HG02759 (cell line): ENCODE measurements around the gene DHX30.

ENCODE experiments used
- ATAC-seq: cut with Tn5 transposase; IDR thresholded peaks from one replicate; pipeline ENCODE4 v1.9.1; 2021; ENCODE audit warnings: mild to moderate bottlenecking, moderate library complexity; ENCODE audit not compliant: unreplicated experiment

Gene DHX30

DNA sequence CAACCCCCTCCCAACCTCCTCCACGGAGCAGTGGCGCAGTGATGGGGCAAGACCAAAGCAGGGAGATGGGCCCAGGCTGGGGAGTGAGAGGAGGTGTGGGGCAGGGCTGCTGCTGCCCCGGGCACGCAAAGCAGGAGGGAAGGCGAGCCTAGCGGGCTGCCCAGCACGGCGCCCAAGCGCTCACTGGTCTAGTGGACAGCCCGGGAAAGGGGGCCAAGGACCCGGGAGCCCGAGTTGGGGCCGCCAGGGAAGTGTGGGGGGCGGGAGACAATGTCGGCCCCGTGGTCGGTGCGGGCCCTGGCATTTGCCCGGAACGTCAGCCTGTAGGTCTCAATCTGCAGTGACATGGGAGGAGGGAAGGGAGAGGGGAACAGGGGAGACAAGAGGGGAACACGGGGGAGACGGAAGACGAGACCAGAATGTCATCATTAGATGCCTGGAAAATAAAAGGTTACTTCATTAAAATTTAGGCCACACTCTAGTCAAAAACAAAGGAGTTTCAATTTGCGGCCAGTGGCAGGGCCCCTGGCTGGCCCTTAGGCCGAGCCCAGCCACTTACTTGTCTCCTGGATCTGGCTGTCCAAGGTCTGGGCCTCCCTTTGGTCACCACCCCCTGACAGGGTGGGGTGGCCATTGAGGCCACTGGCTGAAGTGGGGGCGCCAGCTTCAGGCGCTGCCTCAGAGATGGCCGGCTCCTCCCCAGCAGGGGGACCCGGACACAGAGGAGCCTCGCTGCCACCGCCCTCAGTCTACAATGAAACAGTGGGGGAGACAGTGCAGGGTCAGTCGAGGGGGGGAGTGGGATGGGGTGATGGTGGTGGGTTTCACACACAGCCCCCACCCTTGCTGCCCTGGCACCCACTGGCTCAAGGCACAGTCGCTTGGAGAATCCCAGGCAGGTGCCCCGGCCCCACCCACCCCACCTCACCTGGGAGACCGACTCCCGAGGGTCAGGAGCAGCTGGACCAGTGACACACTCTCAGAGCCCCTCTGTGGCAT lies 50.0 kb downstream of the DHX30 start:
- ATAC-seq = no peak

GRCh38 chr3:47854267-47854666 lies 51.3 kb downstream of the DHX30 start:
- ATAC-seq = no peak

GRCh38 chr3:47854720-47855455 lies 52.0 kb downstream of the DHX30 start:
- no peak for ATAC-seq

- no peak for ATAC-seq
Observed at GRCh38 chr3:47855461-47856383, 52.8 kb downstream of the DHX30 start.

DNA sequence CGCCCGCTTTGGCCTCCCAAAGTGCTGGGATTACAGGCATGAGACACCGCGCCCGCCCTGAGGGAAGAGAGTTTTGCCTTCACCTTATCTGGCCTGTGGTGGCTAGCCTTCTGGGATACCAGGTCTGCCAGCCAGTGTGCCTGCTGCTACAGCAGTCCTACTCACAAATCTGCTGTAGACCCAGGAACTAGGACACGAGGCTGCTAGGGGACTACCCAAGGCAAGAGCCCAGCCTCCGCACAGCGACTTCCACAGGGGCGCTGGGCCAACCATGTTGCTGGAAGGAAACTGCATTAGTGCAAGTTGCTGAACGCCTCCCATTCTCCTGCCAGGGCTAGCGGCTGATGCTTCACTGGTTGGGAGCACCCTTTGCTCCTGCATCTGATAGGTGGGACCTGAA lies 53.7 kb downstream of the DHX30 start:
- no peak for ATAC-seq

- no peak for ATAC-seq
Observed at GRCh38 chr3:47857151-47857550, 54.2 kb downstream of the DHX30 start.

GRCh38 chr3:47859956-47860605 lies 57.1 kb downstream of the DHX30 start:
- ATAC-seq = no peak

GRCh38 chr3:47863391-47864128 lies 60.6 kb downstream of the DHX30 start:
- ATAC-seq = no peak

DNA sequence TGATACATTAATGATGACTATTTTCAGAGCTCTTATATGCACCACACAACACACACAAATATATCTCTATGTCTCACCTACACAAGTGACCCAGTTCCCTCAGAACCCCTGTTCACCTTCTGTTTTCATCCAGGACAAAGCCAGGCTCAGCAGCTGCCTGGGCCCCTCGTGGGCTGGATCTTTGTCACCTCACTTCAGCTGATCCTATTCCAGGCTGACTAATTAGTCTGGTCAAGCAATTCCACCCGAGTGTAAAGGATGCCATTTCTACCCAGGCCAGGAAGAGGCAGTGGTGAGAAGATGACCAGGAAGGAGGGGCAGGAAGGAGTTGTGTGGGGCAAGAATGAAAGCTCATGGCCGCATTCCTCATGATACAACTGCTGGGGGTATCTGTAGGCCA lies 62.3 kb downstream of the DHX30 start:
- no peak for ATAC-seq

- no peak for ATAC-seq
Observed at GRCh38 chr3:47867451-47868044, 64.6 kb downstream of the DHX30 start.

DNA sequence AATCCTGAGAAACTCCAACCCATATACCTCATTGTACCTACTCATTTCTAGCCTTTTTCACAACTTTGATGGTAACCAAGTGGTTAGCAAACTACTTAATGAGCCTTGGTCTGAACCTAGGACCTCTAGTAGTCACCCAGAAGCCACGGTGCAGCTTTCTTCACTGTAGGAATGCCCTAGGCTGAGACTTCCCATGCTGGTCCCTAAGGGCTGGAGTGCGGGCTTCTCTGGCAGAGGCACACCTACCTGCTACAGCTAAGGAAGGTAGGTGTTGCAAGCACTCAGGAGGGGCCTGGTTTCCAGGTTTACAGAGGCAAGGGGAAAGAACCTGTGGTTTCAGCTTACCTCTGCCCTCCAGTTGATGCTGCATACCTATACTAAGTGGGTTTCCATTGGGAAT lies 65.4 kb downstream of the DHX30 start:
- ATAC-seq = no peak

GRCh38 chr3:47870156-47870555 lies 67.2 kb downstream of the DHX30 start:
- no peak for ATAC-seq

DNA sequence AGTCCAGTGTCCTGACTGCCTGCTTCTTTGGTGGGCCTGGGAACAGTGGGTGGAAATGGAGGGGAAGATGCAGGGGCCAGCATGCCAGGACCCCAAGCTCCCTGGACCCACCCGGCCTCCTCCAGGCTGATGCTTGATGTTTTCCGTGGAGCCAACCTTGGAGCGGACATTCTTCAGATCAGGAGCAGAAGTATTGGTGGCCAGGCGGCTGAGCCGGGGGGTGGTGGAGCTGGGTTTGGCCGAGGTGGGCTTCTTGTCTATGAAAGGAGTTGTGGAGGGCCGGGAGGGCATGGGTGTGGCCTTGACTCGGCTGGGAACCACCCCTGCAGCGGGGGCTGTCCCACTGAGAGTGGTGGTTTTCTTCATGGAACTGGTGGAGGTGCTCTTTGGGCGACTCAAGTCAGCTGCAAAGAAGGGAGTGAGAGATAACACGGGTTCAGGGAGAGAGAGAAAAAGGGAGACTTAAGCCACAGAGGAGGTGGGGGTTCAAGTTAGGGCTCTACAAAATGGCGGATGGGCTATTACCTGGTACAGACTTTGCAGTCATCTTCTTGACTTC lies 67.8 kb downstream of the DHX30 start:
- no peak for ATAC-seq

DNA sequence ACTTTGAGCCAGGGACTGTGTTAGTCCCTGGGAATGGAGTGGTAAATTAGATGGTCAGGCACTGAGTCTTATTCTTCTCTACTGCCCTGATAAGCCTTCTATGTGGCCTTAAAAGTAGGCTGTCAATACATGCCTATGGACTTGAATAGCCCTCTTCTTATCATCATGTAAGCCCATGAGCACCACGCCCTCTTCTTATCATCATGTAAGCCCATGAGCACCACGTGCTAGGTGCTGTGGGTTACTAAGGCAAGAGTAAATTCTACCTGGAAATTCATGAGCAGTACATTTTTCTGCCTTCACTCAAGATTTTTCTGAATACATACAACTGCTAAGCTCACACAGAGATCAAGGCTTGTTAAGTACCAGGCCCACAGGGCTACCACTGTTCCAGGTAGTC lies 68.5 kb downstream of the DHX30 start:
- ATAC-seq = no peak

DNA sequence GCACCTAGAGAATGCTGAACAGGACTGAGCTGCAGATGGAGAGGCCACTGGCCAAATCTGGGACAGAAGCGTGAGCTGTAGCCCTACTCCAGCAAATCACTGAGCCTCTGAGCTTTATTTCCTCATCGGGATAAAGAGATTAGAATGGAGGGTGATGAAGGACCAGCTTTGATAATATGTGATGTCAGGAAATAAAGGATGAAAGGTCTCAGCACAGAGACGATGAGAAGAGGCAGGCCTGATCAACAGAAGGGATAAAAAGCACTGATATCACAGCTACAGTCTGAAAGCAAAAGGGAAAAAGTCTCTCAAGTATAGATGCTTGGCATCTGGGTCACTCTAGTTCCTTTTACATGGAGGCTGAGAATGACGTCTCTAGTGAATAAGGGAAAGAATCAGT lies 70.0 kb downstream of the DHX30 start:
- ATAC-seq = no peak

DNA sequence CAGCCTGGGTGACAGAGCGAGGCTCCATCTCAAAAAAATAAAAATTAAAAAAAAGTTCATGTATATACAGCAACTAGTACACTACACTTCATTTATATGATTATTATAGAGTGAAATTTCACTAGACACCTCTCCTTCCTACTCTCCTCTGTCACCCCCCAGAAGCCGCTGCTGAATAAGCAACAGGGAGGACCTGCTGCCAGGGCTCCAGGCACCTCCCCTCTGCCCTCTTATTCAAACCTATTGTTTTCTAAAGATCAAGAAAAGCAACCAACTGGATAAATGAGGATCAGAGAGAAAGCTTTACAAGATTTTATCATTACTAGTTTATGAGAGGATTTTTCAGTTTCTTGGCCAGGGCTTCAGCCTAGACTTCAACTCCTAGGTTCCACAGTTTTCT lies 71.5 kb downstream of the DHX30 start:
- no peak for ATAC-seq

DNA sequence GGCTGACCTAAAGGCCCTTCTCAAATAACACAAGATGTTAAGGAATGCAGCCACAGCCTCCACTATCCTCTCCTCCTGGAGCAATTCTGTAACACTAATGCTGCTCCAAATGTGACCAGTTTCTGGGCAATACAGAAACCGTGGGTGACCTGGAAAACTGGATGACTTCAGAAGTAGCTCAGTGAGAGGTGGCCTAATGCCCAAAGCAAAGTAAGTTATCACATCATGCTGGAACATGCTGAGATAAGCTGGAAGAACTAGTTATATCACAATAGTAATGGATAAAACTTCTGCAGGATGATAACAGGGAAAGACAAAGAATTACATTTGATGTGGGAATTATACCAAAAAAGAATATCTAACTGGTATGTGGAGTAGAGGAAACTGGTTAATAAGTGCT lies 72.0 kb downstream of the DHX30 start:
- no peak for ATAC-seq

DNA sequence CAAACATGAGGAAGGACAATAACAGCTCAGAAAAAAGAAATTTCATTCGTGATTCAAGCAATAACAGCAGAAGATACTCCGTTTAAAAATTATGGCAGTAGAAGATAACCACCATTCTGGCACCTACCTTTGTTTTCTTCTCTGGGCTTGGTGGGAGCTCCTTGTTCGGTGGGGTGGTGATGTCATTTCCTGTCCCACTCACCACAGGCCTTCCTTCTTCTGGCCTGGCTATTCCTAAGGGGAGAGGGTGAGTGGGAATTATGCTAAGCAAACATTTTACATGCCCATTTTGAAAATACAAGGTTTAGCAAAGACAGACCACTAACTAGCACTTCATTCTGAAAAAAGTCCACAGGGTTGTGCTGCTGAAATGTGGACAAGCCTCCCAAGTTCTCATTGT lies 74.4 kb downstream of the DHX30 start:
- no peak for ATAC-seq

DNA sequence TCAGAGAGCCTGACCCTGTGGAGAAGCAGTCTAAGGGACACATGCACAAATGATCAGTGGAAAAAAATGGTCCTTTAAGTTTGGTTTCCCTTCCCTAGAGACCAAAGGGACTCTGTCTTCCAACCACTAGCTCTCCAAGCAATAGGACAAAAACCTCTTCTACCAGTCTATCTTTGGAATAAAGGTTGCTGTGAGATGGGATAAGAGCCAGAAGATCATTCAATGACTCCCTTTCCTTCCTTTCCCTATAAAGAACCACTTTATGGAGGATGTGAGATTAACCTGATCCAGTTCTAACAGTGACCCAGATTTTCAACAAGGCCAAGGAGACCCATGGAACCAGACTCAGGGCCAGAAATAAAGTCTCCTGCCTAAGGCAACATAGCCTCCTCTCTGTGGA lies 74.8 kb downstream of the DHX30 start:
- ATAC-seq = no peak
